ENCODE results near the gene NAA10.

NAA10 gene

DNA sequence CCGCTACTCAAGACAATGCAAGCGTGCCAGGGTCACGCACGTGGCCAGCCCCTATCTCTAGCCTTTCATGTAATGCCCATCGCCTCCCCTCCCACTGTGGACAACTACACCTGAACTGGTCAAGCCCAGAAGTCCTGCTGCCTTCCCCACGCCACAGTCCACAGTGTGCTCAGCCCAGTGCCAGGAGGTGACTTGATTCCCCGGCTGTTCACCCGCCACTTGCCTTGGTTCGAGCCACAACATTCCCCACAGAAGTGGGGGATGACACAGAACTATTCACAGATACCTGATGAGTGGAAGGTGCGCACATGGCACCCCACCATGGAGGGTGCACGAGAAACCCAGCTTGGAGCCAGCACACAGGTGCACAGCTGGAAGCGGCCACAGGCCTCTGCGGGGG lies 15.6 kb downstream of the NAA10 start:
- H3K4me3 ChIP-seq (replicated peaks; ENCODE audit: low read depth, low read length): no peak overlapping the region
- peaks cover 11% of the 10 kb centered on the region for H3K36me3 ChIP-seq (ENCODE audit: control insufficient read depth, insufficient read depth, low read length)
- no peaks in the 10 kb centered on the region for H3K27me3 ChIP-seq (replicated peaks; ENCODE audit: control insufficient read depth, insufficient read depth, low read length)
- no peak for DNase-seq (ENCODE audit: extremely low read depth, insufficient read length)
- TF ChIP-seq, protein P1, sequence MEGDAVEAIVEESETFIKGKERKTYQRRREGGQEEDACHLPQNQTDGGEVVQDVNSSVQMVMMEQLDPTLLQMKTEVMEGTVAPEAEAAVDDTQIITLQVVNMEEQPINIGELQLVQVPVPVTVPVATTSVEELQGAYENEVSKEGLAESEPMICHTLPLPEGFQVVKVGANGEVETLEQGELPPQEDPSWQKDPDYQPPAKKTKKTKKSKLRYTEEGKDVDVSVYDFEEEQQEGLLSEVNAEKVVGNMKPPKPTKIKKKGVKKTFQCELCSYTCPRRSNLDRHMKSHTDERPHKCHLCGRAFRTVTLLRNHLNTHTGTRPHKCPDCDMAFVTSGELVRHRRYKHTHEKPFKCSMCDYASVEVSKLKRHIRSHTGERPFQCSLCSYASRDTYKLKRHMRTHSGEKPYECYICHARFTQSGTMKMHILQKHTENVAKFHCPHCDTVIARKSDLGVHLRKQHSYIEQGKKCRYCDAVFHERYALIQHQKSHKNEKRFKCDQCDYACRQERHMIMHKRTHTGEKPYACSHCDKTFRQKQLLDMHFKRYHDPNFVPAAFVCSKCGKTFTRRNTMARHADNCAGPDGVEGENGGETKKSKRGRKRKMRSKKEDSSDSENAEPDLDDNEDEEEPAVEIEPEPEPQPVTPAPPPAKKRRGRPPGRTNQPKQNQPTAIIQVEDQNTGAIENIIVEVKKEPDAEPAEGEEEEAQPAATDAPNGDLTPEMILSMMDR (IDR thresholded peaks at IDR 0.05; ENCODE audit: insufficient read depth, low read length, poor library complexity, severe bottlenecking): no peak

DNA sequence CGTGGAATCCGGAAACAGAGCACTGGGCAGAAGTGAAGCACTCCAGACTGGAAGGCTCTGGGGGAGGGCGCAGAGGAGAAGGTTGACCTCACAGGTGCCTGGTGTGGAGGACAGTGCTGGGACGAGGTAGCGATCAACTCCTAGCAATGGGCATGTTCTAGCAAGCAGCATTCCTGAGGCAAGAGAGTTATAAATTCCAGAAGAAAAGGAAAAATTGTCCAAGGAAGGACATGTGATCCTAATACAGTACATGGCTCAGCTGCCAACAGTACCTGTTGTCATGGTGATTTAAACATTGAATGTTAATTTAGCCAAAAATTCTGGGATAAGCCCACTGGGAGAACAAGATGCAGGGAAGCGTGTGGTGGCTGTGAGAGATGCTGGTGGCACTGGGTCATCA lies 17.0 kb downstream of the NAA10 start:
- Histone ChIP-seq H3K27me3 (replicated peaks; ENCODE audit: control insufficient read depth, insufficient read depth, low read length) (no peaks in the 10 kb centered on the region), H3K4me3 (replicated peaks; ENCODE audit: low read depth, low read length) (no peak overlapping the region), H3K36me3 (ENCODE audit: control insufficient read depth, insufficient read depth, low read length) (peaks cover 11% of the 10 kb centered on the region)
- TF ChIP-seq, protein P1 (IDR thresholded peaks at IDR 0.05; ENCODE audit: insufficient read depth, low read length, poor library complexity, severe bottlenecking): no peak
- DNase-seq (ENCODE audit: extremely low read depth, insufficient read length): no peak

DNA sequence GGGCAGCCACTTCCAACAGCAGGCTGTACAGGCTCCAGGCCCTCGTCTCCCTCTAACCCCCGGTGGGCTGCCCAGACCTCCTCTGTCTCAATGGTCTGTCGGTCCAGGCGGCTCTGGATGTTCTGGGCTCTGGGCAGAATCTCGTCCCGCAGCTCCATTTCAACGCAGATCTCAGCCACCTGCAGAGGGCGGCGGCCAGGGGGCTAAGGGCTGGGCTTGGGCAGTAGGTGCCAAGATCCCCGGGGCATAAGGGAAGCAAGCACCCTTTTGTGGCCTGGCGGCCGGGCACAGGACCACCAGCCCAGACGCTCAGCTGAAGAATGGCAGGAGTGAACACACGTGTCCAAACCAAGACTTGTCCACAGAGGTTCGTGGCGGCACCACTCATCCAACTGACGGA lies 21.1 kb downstream of the NAA10 start:
- H3K36me3 ChIP-seq (ENCODE audit: control insufficient read depth, insufficient read depth, low read length): peaks cover 1% of the 10 kb centered on the region
- DNase-seq (ENCODE audit: extremely low read depth, insufficient read length): no peak
- H3K4me3 ChIP-seq (replicated peaks; ENCODE audit: low read depth, low read length): no peak overlapping the region

DNA sequence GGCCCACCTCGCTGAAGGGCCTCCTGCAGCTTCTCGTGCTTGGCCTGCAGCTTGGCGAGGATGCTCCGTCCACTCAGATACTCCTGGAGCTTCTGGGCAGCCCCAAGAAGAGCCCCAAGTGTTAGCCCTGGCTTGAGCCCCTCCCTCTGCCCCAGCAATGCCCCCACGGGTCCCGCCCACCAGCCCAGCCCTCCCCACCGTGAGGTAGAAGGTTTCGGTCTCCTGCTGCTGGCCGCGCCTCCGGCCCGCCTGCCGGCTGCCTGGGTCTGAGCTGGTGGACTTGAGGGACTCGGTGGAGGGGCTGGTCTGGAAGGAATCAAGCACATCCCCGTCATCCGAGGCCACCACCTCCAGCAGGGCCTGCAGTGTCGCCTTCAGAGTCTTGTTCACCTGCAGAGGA lies 21.6 kb downstream of the NAA10 start:
- no peak for DNase-seq (ENCODE audit: extremely low read depth, insufficient read length)
- Histone ChIP-seq H3K27me3 (replicated peaks; ENCODE audit: control insufficient read depth, insufficient read depth, low read length) (no peaks in the 10 kb centered on the region), H3K4me3 (replicated peaks; ENCODE audit: low read depth, low read length) (no peak overlapping the region), H3K36me3 (ENCODE audit: control insufficient read depth, insufficient read depth, low read length) (peaks cover 1% of the 10 kb centered on the region)
- TF ChIP-seq, protein P1 (IDR thresholded peaks at IDR 0.05; ENCODE audit: insufficient read depth, low read length, poor library complexity, severe bottlenecking): no peak

More for the DNA sequence above, 21.1 kb downstream of the NAA10 start:
- H3K27me3 ChIP-seq (replicated peaks; ENCODE audit: control insufficient read depth, insufficient read depth, low read length): no peaks in the 10 kb centered on the region
- TF ChIP-seq, protein P1 (IDR thresholded peaks at IDR 0.05; ENCODE audit: insufficient read depth, low read length, poor library complexity, severe bottlenecking): no peak

DNA sequence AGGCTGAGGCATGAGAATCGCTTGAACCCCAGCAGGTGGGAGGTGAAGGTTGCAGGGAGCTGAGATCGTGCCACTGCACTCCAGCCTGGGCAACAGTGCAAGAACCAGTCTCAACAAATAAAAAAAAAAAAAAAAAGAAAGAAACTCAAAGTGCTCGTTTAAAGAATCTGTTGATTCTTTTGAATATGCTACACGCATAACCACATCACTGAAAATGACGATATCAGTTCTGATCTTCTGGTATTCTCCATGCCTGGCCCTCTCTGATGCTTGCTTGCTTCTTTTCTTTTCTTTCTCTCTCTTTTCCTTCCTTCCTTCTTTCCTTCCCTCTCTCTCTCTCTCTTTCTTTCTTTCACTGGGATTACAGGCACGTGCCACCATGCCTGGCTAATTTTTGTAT lies 23.0 kb downstream of the NAA10 start:
- no peak for DNase-seq (ENCODE audit: extremely low read depth, insufficient read length)
- Histone ChIP-seq H3K36me3 (ENCODE audit: control insufficient read depth, insufficient read depth, low read length) (peaks cover 3% of the 10 kb centered on the region), H3K27me3 (replicated peaks; ENCODE audit: control insufficient read depth, insufficient read depth, low read length) (no peaks in the 10 kb centered on the region)

More for the DNA sequence above, 23.0 kb downstream of the NAA10 start:
- no peak overlapping the region for H3K4me3 ChIP-seq (replicated peaks; ENCODE audit: low read depth, low read length)
- TF ChIP-seq, protein P1 (IDR thresholded peaks at IDR 0.05; ENCODE audit: insufficient read depth, low read length, poor library complexity, severe bottlenecking): no peak

Measured in GM06990 (cell line).